Breast epithelium (tissue), 4 donors: ENCODE results near the gene ALK. TPM values are rescaled to one million over a fixed set of nuclear protein-coding genes. Genes with fewer than 3 reads are reported as not detected.

Experiments used
- DNase-seq, 2 donors: peaks; one replicate each; pipeline ENCODE4 v3.0.0-alpha.2; 2019; ENCODE audit warnings: low spot score in 2 of 2
- H3K27ac ChIP-seq, 2 donors: fragments of 200-600 bp; sonication (generic) in 1 of 2; one replicate each; pipeline ENCODE4 v1.5.1; 2016 to 2019; ENCODE audit warnings: mild to moderate bottlenecking in 1 of 2
- H3K27me3 ChIP-seq, 2 donors: fragments of 200-600 bp; sonication (generic) in 1 of 2; one replicate each; pipeline versions ENCODE4 v1.5.1 to v1.6.0; 2017 to 2019; ENCODE audit warnings: control low read depth in 1 of 2, mild to moderate bottlenecking in 1 of 2
- H3K36me3 ChIP-seq: fragments of 200-600 bp; one replicate; pipeline ENCODE4 v1.5.1; 2019
- H3K4me1 ChIP-seq, 2 donors: fragments of 200-600 bp; sonication (generic); one replicate each; pipeline ENCODE4 v1.5.1; 2016 to 2019; ENCODE audit warnings: control low read depth in 1 of 2
- H3K4me3 ChIP-seq, 3 donors: fragments of 200-600 bp; sonication (generic); 1 replicate in 2 of 3; 2 replicates in 1 of 3; pipeline ENCODE4 v1.5.1; 2016 to 2019; ENCODE audit warnings: mild to moderate bottlenecking in 3 of 3, moderate library complexity in 2 of 3
- H3K9me3 ChIP-seq, 2 donors: fragments of 200-600 bp; sonication (generic) in 1 of 2; one replicate each; pipeline ENCODE4 v1.5.1; 2016 to 2019; ENCODE audit warnings: control low read depth in 1 of 2
- CTCF ChIP-seq, 3 donors: fragments of 450-650 bp; IDR thresholded peaks; one replicate each; pipeline ENCODE4 v1.5.1; 2016 to 2017; ENCODE audit warnings: antibody characterized with exemption in 3 of 3, mild to moderate bottlenecking in 3 of 3, moderate library complexity in 3 of 3
- POLR2A ChIP-seq: fragments of 450-650 bp; IDR thresholded peaks from one replicate; pipeline ENCODE4 v1.6.1; 2016; ENCODE audit warnings: antibody characterized with exemption, mild to moderate bottlenecking, moderate library complexity
- POLR2AphosphoS5 ChIP-seq, 3 donors: sonication (generic); formaldehyde crosslinking; IDR thresholded peaks; one replicate each; pipeline ENCODE4 v1.6.1; 2017; ENCODE audit warnings: antibody characterized with exemption in 3 of 3
- intact Hi-C: fragments of 100-400 bp; cut with DNase I; formaldehyde crosslinking; loops from one replicate; pipeline ENCODE4 v1.15.1; 2023; ENCODE audit warnings: low total_unique reads
- total RNA-seq, 3 donors: library from RNA; depleted of rRNA; stranded (reverse); fragments of >200 nt; gene quantifications; one replicate each; pipeline ENCODE4 v1.1.0, GENCODE V29; 2016

ALK gene
- total RNA-seq, 3 donors from 2014 or later = 0.33 to 5.6 (median 0.64) TPM

- H3K4me1 ChIP-seq = no peaks in the 10 kb centered on the region
- TF ChIP-seq CTCF (IDR thresholded peaks at IDR 0.05) = no peak
- no peak for TF ChIP-seq POLR2A
- TF ChIP-seq POLR2AphosphoS5 (IDR thresholded peaks at IDR 0.05) = peak; percentile 38 to 68 (median 53)
- peak; percentile 46 to 62 for DNase-seq
Observed at GRCh38 chr2:29223851-29224692, 697.3 kb downstream of the ALK start.

GRCh38 chr2:29223257-29223656 lies 698.1 kb downstream of the ALK start:
- Histone ChIP-seq H3K4me1 (no peaks in the 10 kb centered on the region), H3K9me3 (no peaks in the 10 kb centered on the region), H3K36me3 (no peaks in the 10 kb centered on the region), H3K4me3 (no peak overlapping the region), H3K27me3 (peaks cover 0 to 2% of the 10 kb centered on the region in 2 donors), H3K27ac (peak overlapping the region in 1 of 2 donors; percentile 37)
- intact Hi-C loops = no loop called here
- peak in 1 of 2 donors; percentile 10 for DNase-seq
- no peak for TF ChIP-seq POLR2AphosphoS5 (IDR thresholded peaks at IDR 0.05)

More at GRCh38 chr2:29223851-29224692, 697.3 kb downstream of the ALK start:
- Histone ChIP-seq H3K4me3 (no peak overlapping the region), H3K27ac (peak overlapping the region; percentile 37 to 55), H3K36me3 (no peaks in the 10 kb centered on the region), H3K27me3 (peaks cover 0 to 5% of the 10 kb centered on the region in 2 donors), H3K9me3 (no peaks in the 10 kb centered on the region)
- intact Hi-C loops = no loop called here

- peak in 1 of 2 donors; percentile 49 for DNase-seq
- no peak overlapping the region for H3K4me3 ChIP-seq
- peak overlapping the region in 1 of 2 donors; percentile 37 for H3K27ac ChIP-seq
- no peaks in the 10 kb centered on the region for H3K27me3 ChIP-seq
- H3K4me1 ChIP-seq = no peaks in the 10 kb centered on the region
- intact Hi-C loops = no loop called here
- no peaks in the 10 kb centered on the region for H3K9me3 ChIP-seq
- no peak for TF ChIP-seq POLR2A
- TF ChIP-seq POLR2AphosphoS5 (IDR thresholded peaks at IDR 0.05) = no peak
- TF ChIP-seq CTCF (IDR thresholded peaks at IDR 0.05) = no peak
- no peaks in the 10 kb centered on the region for H3K36me3 ChIP-seq
Observed at GRCh38 chr2:29222381-29223179, 698.8 kb downstream of the ALK start.

- no peak for TF ChIP-seq POLR2A
- TF ChIP-seq CTCF (IDR thresholded peaks at IDR 0.05) = no peak
- no peak for TF ChIP-seq POLR2AphosphoS5 (IDR thresholded peaks at IDR 0.05)
- no peaks in the 10 kb centered on the region for H3K4me1 ChIP-seq
- no peak overlapping the region for H3K27ac ChIP-seq
- no peaks in the 10 kb centered on the region for H3K36me3 ChIP-seq
- no peaks in the 10 kb centered on the region for H3K27me3 ChIP-seq
- H3K4me3 ChIP-seq = no peak overlapping the region
- no peaks in the 10 kb centered on the region for H3K9me3 ChIP-seq
- intact Hi-C loops = loop anchor here (1.0 kb wide), 1 partner anchor 24 kb away; no protein-coding TSS in a partner anchor
- DNase-seq = peak in 1 of 2 donors; percentile 47
Observed at GRCh38 chr2:29220506-29221270, 700.7 kb downstream of the ALK start.

GRCh38 chr2:29219374-29219773 lies 702.0 kb downstream of the ALK start:
- Histone ChIP-seq H3K27ac (no peak overlapping the region), H3K4me1 (no peaks in the 10 kb centered on the region), H3K27me3 (no peaks in the 10 kb centered on the region), H3K9me3 (no peaks in the 10 kb centered on the region), H3K4me3 (no peak overlapping the region), H3K36me3 (no peaks in the 10 kb centered on the region)
- intact Hi-C loops = loop anchor here (5.0 kb wide), 1 partner anchor 1192 kb away; no protein-coding TSS in a partner anchor
- DNase-seq = peak in 1 of 2 donors; percentile 7
- TF ChIP-seq CTCF (IDR thresholded peaks at IDR 0.05) (no peak), POLR2A (no peak), POLR2AphosphoS5 (IDR thresholded peaks at IDR 0.05) (no peak)
